HepG2 (cell line): ENCODE data around the gene GFRA4. TPM values are rescaled to one million over a fixed set of nuclear protein-coding genes. Genes with fewer than 3 reads are reported as not detected.

Experiments
- BORCS8-MEF2B ChIP-seq: sonication (generic); formaldehyde crosslinking; IDR thresholded peaks from 2 replicates; pipeline ENCODE4 v1.8.0; 2022; ENCODE audit warnings: mild to moderate bottlenecking, missing genetic modification reagents
- CTCF ChIP-seq: sonication (generic); formaldehyde crosslinking; IDR thresholded peaks from 2 replicates; pipeline ENCODE4 v1.5.0; 2020; ENCODE audit warnings: mild to moderate bottlenecking, missing genetic modification reagents, moderate library complexity
- ISL2 ChIP-seq: sonication (generic); formaldehyde crosslinking; IDR thresholded peaks from 2 replicates; pipeline ENCODE4 v1.5.0; 2020; ENCODE audit warnings: missing genetic modification reagents
- MXD1 ChIP-seq: sonication (generic); formaldehyde crosslinking; IDR thresholded peaks from 2 replicates; pipeline ENCODE4 v1.4.0; 2020; ENCODE audit warnings: mild to moderate bottlenecking, missing genetic modification reagents
- PHF8 ChIP-seq: sonication (generic); formaldehyde crosslinking; IDR thresholded peaks from 2 replicates; pipeline ENCODE4 v1.5.0; 2020; ENCODE audit warnings: missing genetic modification reagents
- TBP ChIP-seq: sonication (generic); formaldehyde crosslinking; IDR thresholded peaks from 2 replicates; pipeline ENCODE4 v1.5.0; 2020; ENCODE audit warnings: missing genetic modification reagents
- ZBTB26 ChIP-seq: IDR thresholded peaks from 2 replicates; pipeline ENCODE4 v1.6.1; 2016; ENCODE audit warnings: missing compliant biosample characterization, missing genetic modification reagents, borderline replicate concordance
- ZMYM4 ChIP-seq: sonication (generic); formaldehyde crosslinking; IDR thresholded peaks from 2 replicates; pipeline ENCODE4 v1.8.1; 2023; ENCODE audit warnings: mild to moderate bottlenecking, missing genetic modification reagents
- ZNF512B ChIP-seq: sonication (generic); formaldehyde crosslinking; IDR thresholded peaks from 2 replicates; pipeline ENCODE4 v1.5.1; 2020; ENCODE audit warnings: missing genetic modification reagents, mild to moderate bottlenecking, borderline replicate concordance
- polyA plus RNA-seq, 8 experiments: library from polyadenylated mRNA; depleted of rRNA in 3 of 8; stranded (reverse) in 7 of 8; unstranded in 1 of 8; fragments of >200 nt; fragmentation: Illumina TruSeq in 4 of 8; extraction: Trizol in 4 of 8; gene quantifications; 2 replicates each; pipeline versions ENCODE4 v1.2.1 to v1.2.3, GENCODE V29; 2011 to 2016; ENCODE audit warnings: low read depth in 4 of 8, missing spikeins in 1 of 8, mixed read lengths in 1 of 8; ENCODE audit not compliant: insufficient read depth in 1 of 8
- total RNA-seq, 5 experiments: library from RNA; depleted of rRNA; stranded (reverse); fragments of >200 nt; fragmentation: Illumina TruSeq; extraction: Trizol; gene quantifications; 2 replicates each; pipeline ENCODE4 v1.2.3, GENCODE V29; 2016; ENCODE audit warnings: low read depth in 1 of 5
- TF ChIP-seq, protein P1 (sequence below): sonication (generic); formaldehyde crosslinking; IDR thresholded peaks from 2 replicates; pipeline ENCODE4 v1.5.0; 2020; ENCODE audit warnings: missing genetic modification reagents
- TF ChIP-seq, protein P2 (sequence below): sonication (generic); formaldehyde crosslinking; IDR thresholded peaks from 2 replicates; pipeline ENCODE4 v1.8.0; 2022; ENCODE audit warnings: missing genetic modification reagents, mild to moderate bottlenecking, inconsistent platforms, borderline replicate concordance

Gene GFRA4
- total and polyA plus RNA-seq, 2 of the 13 experiments (the other 11 are each of a cell fraction or from before 2014, with no cell fraction given), result not detected

DNA sequence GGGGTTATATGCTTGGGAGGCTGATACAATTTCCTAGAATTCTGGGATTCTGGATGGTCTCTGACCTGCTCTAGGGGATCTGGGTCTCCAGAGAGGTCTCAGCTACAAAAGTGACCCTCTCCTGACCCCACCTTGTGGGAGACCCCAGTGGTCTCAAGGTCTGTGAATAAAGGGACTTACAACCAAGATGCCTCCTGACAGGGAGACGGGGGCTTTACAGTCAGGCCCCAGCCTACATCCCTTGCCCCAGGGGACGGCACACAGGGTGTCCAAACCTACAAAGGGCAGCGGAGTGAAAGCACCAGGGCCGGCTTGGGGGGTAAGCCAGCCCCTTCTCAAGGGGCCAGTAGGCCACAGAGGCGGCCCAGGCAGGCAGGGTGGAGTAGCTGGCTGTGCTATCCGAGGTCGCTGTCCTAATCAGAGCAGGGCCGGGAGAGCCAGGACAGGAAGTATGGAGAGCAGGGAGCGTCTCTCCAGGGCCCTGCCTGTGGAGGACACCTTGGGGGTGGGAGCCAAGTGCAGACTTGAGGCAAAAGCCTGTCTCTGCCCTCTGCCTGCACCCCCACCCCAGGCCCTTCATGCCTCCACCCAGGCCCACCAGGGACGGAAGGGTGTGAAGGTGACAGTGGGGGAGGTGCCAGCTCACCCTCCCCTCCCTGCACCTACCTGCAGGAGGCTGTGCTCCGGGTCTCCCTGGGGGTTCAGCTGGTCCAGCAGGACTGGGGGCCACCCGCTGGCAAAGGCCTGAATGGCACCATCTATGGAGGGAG lies 3.5 kb downstream of the GFRA4 start (continued):
- TF ChIP-seq ZBTB26 (CRISPR knock-in tag), result 0 out of 2 replicates have a peak, but pooled peaks have one; percentile 27
- peak; percentile 31 for TF ChIP-seq PHF8 (CRISPR knock-in tag)
- no peak for TF ChIP-seq ZNF512B
- 0 out of 2 replicates have a peak, but pooled peaks have one; percentile 4 for TF ChIP-seq ZMYM4 (CRISPR knock-in tag)
- TF ChIP-seq, protein P1, sequence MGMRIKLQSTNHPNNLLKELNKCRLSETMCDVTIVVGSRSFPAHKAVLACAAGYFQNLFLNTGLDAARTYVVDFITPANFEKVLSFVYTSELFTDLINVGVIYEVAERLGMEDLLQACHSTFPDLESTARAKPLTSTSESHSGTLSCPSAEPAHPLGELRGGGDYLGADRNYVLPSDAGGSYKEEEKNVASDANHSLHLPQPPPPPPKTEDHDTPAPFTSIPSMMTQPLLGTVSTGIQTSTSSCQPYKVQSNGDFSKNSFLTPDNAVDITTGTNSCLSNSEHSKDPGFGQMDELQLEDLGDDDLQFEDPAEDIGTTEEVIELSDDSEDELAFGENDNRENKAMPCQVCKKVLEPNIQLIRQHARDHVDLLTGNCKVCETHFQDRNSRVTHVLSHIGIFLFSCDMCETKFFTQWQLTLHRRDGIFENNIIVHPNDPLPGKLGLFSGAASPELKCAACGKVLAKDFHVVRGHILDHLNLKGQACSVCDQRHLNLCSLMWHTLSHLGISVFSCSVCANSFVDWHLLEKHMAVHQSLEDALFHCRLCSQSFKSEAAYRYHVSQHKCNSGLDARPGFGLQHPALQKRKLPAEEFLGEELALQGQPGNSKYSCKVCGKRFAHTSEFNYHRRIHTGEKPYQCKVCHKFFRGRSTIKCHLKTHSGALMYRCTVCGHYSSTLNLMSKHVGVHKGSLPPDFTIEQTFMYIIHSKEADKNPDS (CRISPR knock-in tag), result 0 out of 2 replicates have a peak, but pooled peaks have one; percentile 7
- 0 out of 2 replicates have a peak, but pooled peaks have one; percentile 5 for TF ChIP-seq TBP (CRISPR knock-in tag)
- TF ChIP-seq, protein P2, sequence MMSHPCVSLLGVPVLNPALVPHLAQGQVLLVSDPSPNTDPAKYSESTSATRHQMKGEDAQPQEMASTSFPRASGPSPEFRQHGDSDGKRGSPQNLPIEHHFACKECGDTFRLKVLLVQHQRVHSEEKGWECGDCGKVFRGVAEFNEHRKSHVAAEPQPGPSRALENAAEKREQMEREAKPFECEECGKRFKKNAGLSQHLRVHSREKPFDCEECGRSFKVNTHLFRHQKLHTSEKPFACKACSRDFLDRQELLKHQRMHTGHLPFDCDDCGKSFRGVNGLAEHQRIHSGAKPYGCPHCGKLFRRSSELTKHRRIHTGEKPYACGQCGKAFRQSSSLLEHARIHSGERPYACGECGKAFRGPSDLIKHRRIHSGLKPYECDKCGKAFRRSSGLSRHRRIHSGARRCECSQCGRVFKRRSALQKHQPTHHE, result 0 out of 2 replicates have a peak, but pooled peaks have one; percentile 9
- 0 out of 2 replicates have a peak, but pooled peaks have one; percentile 23 for TF ChIP-seq BORCS8-MEF2B (CRISPR knock-in tag)
- TF ChIP-seq CTCF, result peak; percentile 49
- TF ChIP-seq ISL2 (CRISPR knock-in tag), result no peak
- no peak; the same call in 1 of the 2 replicates for TF ChIP-seq MXD1 (CRISPR knock-in tag)
